Loucy (cell line): ENCODE results near the gene ZFAND3.

ENCODE experiments used
- H2AFZ ChIP-seq: fragments of 200-600 bp; sonication (generic); 2 replicates; pipeline ENCODE4 v1.6.0; 2016; ENCODE audit warnings: antibody characterized with exemption, mild to moderate bottlenecking, low read length, moderate library complexity
- H3F3A ChIP-seq: fragments of 200-600 bp; 2 replicates; pipeline ENCODE4 v1.6.0; 2016; ENCODE audit warnings: antibody characterized with exemption, low read depth, mild to moderate bottlenecking
- H3K27me3 ChIP-seq: fragments of 200-600 bp; sonication (generic); 2 replicates; pipeline ENCODE4 v1.6.1; 2014; ENCODE audit warnings: low read length, mild to moderate bottlenecking; ENCODE audit not compliant: insufficient read depth, poor library complexity, severe bottlenecking
- H3K36me3 ChIP-seq: fragments of 200-600 bp; sonication (generic); 2 replicates; pipeline ENCODE4 v1.6.1; 2016; ENCODE audit warnings: low read length; ENCODE audit not compliant: insufficient read depth
- H3K4me1 ChIP-seq: fragments of 200-600 bp; sonication (generic); 2 replicates; pipeline ENCODE4 v1.5.1; 2014; ENCODE audit warnings: low read length, mild to moderate bottlenecking; ENCODE audit not compliant: insufficient read depth, poor library complexity, severe bottlenecking
- H3K4me2 ChIP-seq: fragments of 200-600 bp; sonication (generic); 2 replicates; pipeline ENCODE4 v1.6.0; 2014; ENCODE audit warnings: antibody characterized with exemption, low read length, low read depth, mild to moderate bottlenecking; ENCODE audit not compliant: poor library complexity, severe bottlenecking
- H3K4me3 ChIP-seq: fragments of 200-600 bp; sonication (generic); 2 replicates; pipeline ENCODE4 v1.5.1; 2014; ENCODE audit warnings: low read length, mild to moderate bottlenecking, mixed read lengths; ENCODE audit not compliant: poor library complexity, severe bottlenecking
- H3K79me2 ChIP-seq: fragments of 200-600 bp; sonication (generic); 2 replicates; pipeline ENCODE4 v1.6.1; 2014; ENCODE audit warnings: low read length; ENCODE audit not compliant: insufficient read depth
- H3K9ac ChIP-seq: fragments of 200-600 bp; sonication (generic); 2 replicates; pipeline ENCODE4 v1.6.0; 2014; ENCODE audit warnings: mild to moderate bottlenecking, low read depth, low read length, moderate library complexity; ENCODE audit not compliant: poor library complexity, severe bottlenecking
- H3K9me2 ChIP-seq: fragments of 200-600 bp; sonication (generic); replicated peaks from 2 replicates; pipeline ENCODE4 v1.6.1; 2016; ENCODE audit warnings: low read depth, low read length, mixed read lengths
- H3K9me3 ChIP-seq: fragments of 200-600 bp; sonication (generic); 2 replicates; pipeline ENCODE4 v1.6.1; 2014; ENCODE audit warnings: mild to moderate bottlenecking, antibody characterized with exemption, low read length, low read depth; ENCODE audit not compliant: insufficient read depth
- H4K20me1 ChIP-seq: fragments of 200-600 bp; sonication (generic); 2 replicates; pipeline ENCODE4 v1.6.0; 2014; ENCODE audit warnings: antibody characterized with exemption, low read length, mild to moderate bottlenecking; ENCODE audit not compliant: insufficient read depth, poor library complexity, severe bottlenecking
- EZH2phosphoT487 ChIP-seq: fragments of 200-600 bp; IDR thresholded peaks from 2 replicates; pipeline ENCODE4 v1.6.1; 2018; ENCODE audit warnings: antibody characterized with exemption, mild to moderate bottlenecking, moderate library complexity, borderline replicate concordance
- TF ChIP-seq, protein P1 (sequence below): fragments of 200-600 bp; sonication (generic); conservative IDR thresholded peaks from 2 replicates; pipeline ENCODE4 v1.5.1; 2014; ENCODE audit warnings: mild to moderate bottlenecking, antibody characterized with exemption, low read length

The ZFAND3 gene

DNA sequence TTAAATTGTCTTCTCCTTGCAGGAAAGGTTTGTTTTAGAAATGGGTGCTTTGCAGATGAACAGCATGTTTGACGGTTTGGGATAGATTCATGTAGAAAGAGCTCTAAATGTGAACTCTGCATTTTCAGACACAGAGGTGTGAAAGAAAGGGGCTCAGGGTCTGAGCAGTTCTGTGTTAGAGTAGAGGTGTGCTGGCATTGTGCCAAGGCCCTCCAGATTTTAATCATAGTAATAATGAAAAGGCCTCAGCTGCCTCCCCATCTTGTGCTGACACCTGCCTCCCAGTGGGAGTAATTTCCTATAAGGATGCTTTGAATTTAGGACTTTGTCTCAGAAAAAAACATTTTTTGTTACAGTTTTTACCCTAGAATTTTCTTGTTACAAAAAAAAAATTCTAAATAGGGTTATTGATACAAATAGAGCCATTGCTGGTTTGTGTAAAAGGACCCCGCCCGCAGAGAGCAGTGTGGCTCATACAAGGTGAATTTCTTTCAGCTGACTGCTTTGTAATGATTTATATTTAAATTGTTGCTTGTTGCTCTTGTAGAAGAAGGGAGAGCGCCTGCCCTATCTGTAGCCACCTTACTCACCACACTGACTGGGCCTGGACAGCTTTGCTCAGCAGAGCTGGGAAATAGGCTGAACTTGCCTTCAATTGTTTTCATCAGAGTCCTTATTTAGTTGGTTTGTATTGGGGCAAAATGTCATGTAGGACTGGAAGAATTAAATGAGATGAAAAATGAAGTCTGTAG, 294.5 kb downstream of the ZFAND3 start:
- H3K9me2 ChIP-seq, result no peaks in the 10 kb centered on the region
- H3K4me1 ChIP-seq, result peaks cover 17% of the 10 kb centered on the region
- no peaks in the 10 kb centered on the region for H4K20me1 ChIP-seq
- no peaks in the 10 kb centered on the region for H3F3A ChIP-seq
- H3K4me2 ChIP-seq, result no peak overlapping the region
- no peak overlapping the region for H3K4me3 ChIP-seq
- no peak overlapping the region for H2AFZ ChIP-seq
- H3K79me2 ChIP-seq, result peaks cover 13% of the 10 kb centered on the region; the same call in 1 of the 2 replicates
- peaks cover 25% of the 10 kb centered on the region; the same call in 1 of the 2 replicates for H3K36me3 ChIP-seq
- no peaks in the 10 kb centered on the region for H3K27me3 ChIP-seq
- H3K9me3 ChIP-seq, result no peaks in the 10 kb centered on the region
- TF ChIP-seq EZH2phosphoT487, result no peak
- TF ChIP-seq, protein P1, sequence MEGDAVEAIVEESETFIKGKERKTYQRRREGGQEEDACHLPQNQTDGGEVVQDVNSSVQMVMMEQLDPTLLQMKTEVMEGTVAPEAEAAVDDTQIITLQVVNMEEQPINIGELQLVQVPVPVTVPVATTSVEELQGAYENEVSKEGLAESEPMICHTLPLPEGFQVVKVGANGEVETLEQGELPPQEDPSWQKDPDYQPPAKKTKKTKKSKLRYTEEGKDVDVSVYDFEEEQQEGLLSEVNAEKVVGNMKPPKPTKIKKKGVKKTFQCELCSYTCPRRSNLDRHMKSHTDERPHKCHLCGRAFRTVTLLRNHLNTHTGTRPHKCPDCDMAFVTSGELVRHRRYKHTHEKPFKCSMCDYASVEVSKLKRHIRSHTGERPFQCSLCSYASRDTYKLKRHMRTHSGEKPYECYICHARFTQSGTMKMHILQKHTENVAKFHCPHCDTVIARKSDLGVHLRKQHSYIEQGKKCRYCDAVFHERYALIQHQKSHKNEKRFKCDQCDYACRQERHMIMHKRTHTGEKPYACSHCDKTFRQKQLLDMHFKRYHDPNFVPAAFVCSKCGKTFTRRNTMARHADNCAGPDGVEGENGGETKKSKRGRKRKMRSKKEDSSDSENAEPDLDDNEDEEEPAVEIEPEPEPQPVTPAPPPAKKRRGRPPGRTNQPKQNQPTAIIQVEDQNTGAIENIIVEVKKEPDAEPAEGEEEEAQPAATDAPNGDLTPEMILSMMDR, result no peak
- H3K9ac ChIP-seq, result no peak overlapping the region

DNA sequence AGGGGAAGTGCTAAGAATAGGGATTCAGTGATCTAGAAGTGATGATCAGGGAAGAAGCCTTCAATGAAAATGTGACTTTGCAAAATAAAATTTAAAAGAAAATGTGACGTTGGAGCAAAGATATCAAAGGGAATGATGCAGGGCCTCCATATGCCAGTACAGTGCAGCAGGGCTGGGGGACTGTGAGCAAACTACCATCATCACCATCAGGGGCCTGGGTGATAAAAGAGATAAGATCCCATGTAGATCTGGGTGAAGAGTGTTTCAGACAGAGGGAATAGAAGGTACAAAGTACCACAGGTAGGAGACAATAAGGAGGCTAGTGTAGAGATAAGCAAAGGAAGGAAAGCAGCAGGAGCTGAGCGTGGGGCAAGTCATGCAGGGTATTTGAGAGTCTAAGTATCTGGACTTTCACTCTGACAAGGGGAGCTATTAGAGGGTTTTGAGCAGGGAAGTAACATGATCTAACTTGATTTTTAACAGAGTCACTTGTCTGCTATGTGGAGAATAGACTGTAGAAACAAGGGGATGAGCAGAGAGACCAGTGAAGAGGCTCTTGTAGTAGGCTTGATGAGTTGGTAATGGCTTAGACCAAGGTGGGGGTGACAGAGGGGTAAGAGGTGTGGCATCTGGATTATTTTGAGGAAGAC, 295.6 kb downstream of the ZFAND3 start:
- Histone ChIP-seq H3K36me3 (peaks cover 32% of the 10 kb centered on the region; the same call in 1 of the 2 replicates), H4K20me1 (no peaks in the 10 kb centered on the region), H3K9ac (no peak overlapping the region), H3F3A (no peaks in the 10 kb centered on the region), H3K4me3 (no peak overlapping the region), H2AFZ (no peak overlapping the region), H3K27me3 (no peaks in the 10 kb centered on the region), H3K79me2 (peaks cover 8% of the 10 kb centered on the region; the same call in 1 of the 2 replicates), H3K9me3 (no peaks in the 10 kb centered on the region), H3K4me1 (peaks cover 15% of the 10 kb centered on the region), H3K4me2 (no peak overlapping the region), H3K9me2 (no peaks in the 10 kb centered on the region)
- no peak for TF ChIP-seq EZH2phosphoT487
- TF ChIP-seq, protein P1, result no peak

DNA sequence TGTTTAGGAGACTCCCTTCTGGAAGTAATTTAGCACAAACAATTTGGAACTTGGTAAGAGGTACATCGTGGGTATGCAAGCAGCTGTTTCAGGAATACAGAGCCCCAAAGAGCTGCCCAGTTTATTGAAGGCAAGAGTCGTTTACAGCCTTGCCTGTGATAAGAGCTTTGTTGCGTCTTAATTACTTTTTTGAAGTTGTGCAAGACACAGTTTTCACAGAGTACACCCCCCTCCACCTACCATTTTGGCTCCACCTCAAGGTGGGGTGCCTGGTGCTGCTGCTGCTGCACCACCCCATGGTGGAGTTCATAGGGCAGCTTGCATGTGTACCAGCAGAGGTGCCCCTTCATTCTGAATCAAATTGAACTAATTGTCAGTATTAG, 296.1 kb downstream of the ZFAND3 start:
- no peaks in the 10 kb centered on the region for H3K9me3 ChIP-seq
- H3K4me1 ChIP-seq, result peaks cover 14% of the 10 kb centered on the region
- H2AFZ ChIP-seq, result no peak overlapping the region
- TF ChIP-seq, protein P1, result no peak
- TF ChIP-seq EZH2phosphoT487, result no peak
- H3K79me2 ChIP-seq, result peaks cover 8% of the 10 kb centered on the region; the same call in 1 of the 2 replicates
- peaks cover 34% of the 10 kb centered on the region; the same call in 1 of the 2 replicates for H3K36me3 ChIP-seq
- no peaks in the 10 kb centered on the region for H3K27me3 ChIP-seq
- no peaks in the 10 kb centered on the region for H3K9me2 ChIP-seq
- H3K4me2 ChIP-seq, result no peak overlapping the region
- no peaks in the 10 kb centered on the region for H4K20me1 ChIP-seq
- H3K9ac ChIP-seq, result no peak overlapping the region
- H3F3A ChIP-seq, result no peaks in the 10 kb centered on the region
- no peak overlapping the region for H3K4me3 ChIP-seq
